ENCODE data around the gene DHX35. TPM values are rescaled to one million over a fixed set of nuclear protein-coding genes. Genes with fewer than 3 reads are reported as not detected.

The DHX35 gene
- total RNA-seq, 1 donor, result 10.5 TPM

DNA sequence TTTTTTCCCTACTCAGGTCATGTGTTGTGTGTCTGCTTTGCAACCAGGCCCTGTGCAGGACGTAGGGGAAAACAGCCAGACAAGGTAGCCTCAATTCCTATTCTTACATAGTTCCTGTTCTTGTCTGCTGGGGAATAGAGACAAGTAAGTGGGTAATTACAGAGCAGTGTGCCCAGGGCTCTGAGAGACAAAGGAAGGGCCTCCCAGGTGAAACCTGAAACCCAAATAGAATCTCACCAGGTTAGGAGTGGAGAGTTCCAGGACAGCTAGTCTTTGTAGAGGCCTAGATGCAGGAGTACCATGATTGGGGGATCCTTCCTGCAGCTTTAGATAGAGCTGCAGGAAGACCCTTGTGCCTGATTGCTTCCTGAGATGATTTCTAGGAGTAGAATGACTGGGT is 48.4 kb downstream of the DHX35 start:
- no peaks in the 10 kb centered on the region for H3K4me1 ChIP-seq (ENCODE audit: insufficient read depth, low read length)
- H3K9me3 ChIP-seq (ENCODE audit: low read depth, low read length), result no peaks in the 10 kb centered on the region
- H3K4me3 ChIP-seq (ENCODE audit: low read length), result no peak overlapping the region
- H3K27me3 ChIP-seq (ENCODE audit: insufficient read depth, low read length), result no peaks in the 10 kb centered on the region

- H3K9me3 ChIP-seq (ENCODE audit: low read depth, low read length), result no peaks in the 10 kb centered on the region
- H3K4me3 ChIP-seq (ENCODE audit: low read length), result no peak overlapping the region
- no peaks in the 10 kb centered on the region for H3K27me3 ChIP-seq (ENCODE audit: insufficient read depth, low read length)
- H3K4me1 ChIP-seq (ENCODE audit: insufficient read depth, low read length), result no peaks in the 10 kb centered on the region
Observed at GRCh38 chr20:39013662-39014109, 51.5 kb downstream of the DHX35 start.

GRCh38 chr20:39016041-39016440 is 53.9 kb downstream of the DHX35 start:
- Histone ChIP-seq H3K4me1 (ENCODE audit: insufficient read depth, low read length) (no peaks in the 10 kb centered on the region), H3K4me3 (ENCODE audit: low read length) (no peak overlapping the region), H3K9me3 (ENCODE audit: low read depth, low read length) (no peaks in the 10 kb centered on the region), H3K27me3 (ENCODE audit: insufficient read depth, low read length) (no peaks in the 10 kb centered on the region)

- H3K4me1 ChIP-seq (ENCODE audit: insufficient read depth, low read length), result no peaks in the 10 kb centered on the region
- H3K9me3 ChIP-seq (ENCODE audit: low read depth, low read length), result no peaks in the 10 kb centered on the region
- no peaks in the 10 kb centered on the region for H3K27me3 ChIP-seq (ENCODE audit: insufficient read depth, low read length)
- no peak overlapping the region for H3K4me3 ChIP-seq (ENCODE audit: low read length)
Observed at GRCh38 chr20:39016506-39016905, 54.4 kb downstream of the DHX35 start.

- no peaks in the 10 kb centered on the region for H3K27me3 ChIP-seq (ENCODE audit: insufficient read depth, low read length)
- H3K4me1 ChIP-seq (ENCODE audit: insufficient read depth, low read length), result no peaks in the 10 kb centered on the region
- no peak overlapping the region for H3K4me3 ChIP-seq (ENCODE audit: low read length)
- no peaks in the 10 kb centered on the region for H3K9me3 ChIP-seq (ENCODE audit: low read depth, low read length)
Observed at GRCh38 chr20:39019027-39019426, 56.9 kb downstream of the DHX35 start.

DNA sequence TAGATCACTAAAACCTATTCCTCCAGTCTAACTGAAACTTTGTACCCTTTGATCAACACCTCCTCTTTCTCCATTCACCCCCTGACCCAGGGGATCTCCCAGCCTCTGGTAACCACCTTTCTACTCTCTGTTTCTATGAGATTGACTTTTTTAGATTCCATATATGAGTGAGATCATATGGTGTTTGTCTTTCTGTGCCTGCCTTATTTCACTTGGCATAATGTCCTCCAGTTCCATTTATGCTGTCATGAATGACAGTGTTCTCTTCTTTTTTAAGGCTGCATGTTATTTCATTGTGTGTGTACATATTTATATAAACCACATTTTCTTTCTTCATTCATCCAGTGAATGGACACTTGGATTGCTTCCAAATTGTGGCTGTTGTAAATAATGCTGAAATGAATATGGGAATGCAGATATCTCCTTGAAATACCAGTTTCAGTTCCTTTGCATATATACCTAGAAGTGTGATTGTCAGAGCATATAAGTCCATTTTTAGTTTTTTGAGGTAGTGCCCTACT is 57.7 kb downstream of the DHX35 start:
- Histone ChIP-seq H3K4me3 (ENCODE audit: low read length) (no peak overlapping the region), H3K4me1 (ENCODE audit: insufficient read depth, low read length) (no peaks in the 10 kb centered on the region), H3K9me3 (ENCODE audit: low read depth, low read length) (no peaks in the 10 kb centered on the region), H3K27me3 (ENCODE audit: insufficient read depth, low read length) (no peaks in the 10 kb centered on the region)

DNA sequence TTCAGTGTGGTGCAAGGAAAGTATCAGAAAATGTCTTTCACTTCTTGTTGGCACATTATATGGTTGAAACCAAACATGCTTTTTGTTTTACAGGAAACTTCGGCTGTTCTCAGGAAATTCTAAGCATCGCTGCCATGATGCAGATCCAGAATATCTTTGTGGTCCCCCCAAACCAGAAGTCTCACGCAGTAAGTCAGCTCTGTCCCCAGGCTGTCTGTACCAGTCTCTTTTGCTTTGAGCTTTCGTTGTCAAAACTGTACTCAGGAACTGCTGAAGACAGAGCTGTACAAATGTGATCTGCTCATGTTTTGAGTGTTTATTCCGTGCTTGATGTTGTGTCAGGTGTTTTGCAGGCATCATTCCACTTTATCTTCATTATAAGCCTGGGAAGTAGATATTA is 59.6 kb downstream of the DHX35 start:
- H3K9me3 ChIP-seq (ENCODE audit: low read depth, low read length), result no peaks in the 10 kb centered on the region
- no peak overlapping the region for H3K4me3 ChIP-seq (ENCODE audit: low read length)
- H3K4me1 ChIP-seq (ENCODE audit: insufficient read depth, low read length), result no peaks in the 10 kb centered on the region
- no peaks in the 10 kb centered on the region for H3K27me3 ChIP-seq (ENCODE audit: insufficient read depth, low read length)

GRCh38 chr20:39025883-39026282 is 63.7 kb downstream of the DHX35 start:
- Histone ChIP-seq H3K27me3 (ENCODE audit: insufficient read depth, low read length) (no peaks in the 10 kb centered on the region), H3K4me3 (ENCODE audit: low read length) (no peak overlapping the region), H3K9me3 (ENCODE audit: low read depth, low read length) (no peaks in the 10 kb centered on the region), H3K4me1 (ENCODE audit: insufficient read depth, low read length) (no peaks in the 10 kb centered on the region)

DNA sequence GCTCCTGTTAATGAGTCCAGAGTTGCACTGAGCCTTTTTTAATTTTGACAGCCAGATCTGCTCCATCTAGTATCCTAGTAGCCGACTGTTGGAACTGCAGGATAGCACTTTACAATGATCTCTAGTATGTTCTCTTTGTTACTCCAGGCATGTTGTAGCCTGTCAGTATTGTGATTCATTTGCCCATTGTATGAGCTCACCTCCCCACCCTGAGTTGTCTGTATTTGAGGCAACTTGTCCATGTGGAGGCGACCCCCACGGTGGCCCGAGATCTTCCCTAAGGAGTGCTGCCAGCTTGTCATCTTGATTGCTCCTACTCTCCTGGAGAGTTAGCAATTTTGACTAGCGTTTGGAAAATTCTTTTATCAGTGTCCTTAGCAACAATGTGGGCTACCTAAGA is 67.2 kb downstream of the DHX35 start:
- H3K4me3 ChIP-seq (ENCODE audit: low read length), result no peak overlapping the region
- no peaks in the 10 kb centered on the region for H3K4me1 ChIP-seq (ENCODE audit: insufficient read depth, low read length)
- no peaks in the 10 kb centered on the region for H3K27me3 ChIP-seq (ENCODE audit: insufficient read depth, low read length)
- H3K9me3 ChIP-seq (ENCODE audit: low read depth, low read length), result no peaks in the 10 kb centered on the region

DNA sequence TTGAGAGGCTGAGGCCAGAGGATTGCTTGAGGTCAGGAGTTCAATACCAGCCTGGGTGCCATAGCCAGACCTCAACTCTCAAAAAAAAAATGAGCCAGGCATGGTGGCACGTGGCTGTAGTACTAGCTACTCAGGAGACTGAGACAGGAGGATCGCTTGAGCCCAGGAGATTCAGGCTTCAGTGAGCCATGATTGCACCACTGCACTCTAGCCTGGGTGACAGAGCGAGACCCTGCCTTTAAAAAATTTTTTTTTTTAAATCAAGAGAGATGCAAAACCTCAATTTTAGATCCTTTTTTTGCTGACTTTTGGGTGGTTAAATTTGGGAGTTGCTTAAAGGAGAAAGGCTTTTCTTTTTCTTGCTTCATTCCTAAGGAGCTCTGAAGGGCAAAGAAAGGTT is 70.9 kb downstream of the DHX35 start:
- Histone ChIP-seq H3K27me3 (ENCODE audit: insufficient read depth, low read length) (no peaks in the 10 kb centered on the region), H3K4me1 (ENCODE audit: insufficient read depth, low read length) (no peaks in the 10 kb centered on the region), H3K4me3 (ENCODE audit: low read length) (no peak overlapping the region)

DNA sequence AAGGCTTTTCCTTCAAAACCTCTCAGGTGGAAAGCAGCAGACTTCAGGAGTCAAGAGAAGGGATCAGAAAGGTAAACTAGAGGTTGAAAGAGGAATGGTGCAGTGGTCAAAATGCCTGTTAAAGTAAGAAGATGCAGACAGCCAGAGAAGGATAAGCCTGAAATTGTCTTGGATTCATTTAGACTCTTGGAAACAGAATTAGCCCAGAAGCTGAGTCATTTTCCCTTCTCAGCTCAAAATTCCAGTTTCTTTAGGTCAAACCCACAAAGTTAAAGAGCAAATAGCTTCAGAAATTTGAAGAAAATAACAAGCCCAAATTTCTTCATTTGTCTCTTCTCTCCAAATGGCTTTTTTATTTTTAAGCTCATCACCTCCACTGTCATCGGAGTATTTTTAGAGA is 73.9 kb downstream of the DHX35 start:
- Histone ChIP-seq H3K4me3 (ENCODE audit: low read length) (no peak overlapping the region), H3K9me3 (ENCODE audit: low read depth, low read length) (no peaks in the 10 kb centered on the region), H3K4me1 (ENCODE audit: insufficient read depth, low read length) (no peaks in the 10 kb centered on the region), H3K27me3 (ENCODE audit: insufficient read depth, low read length) (no peaks in the 10 kb centered on the region)

More for the DNA sequence above, 70.9 kb downstream of the DHX35 start:
- H3K9me3 ChIP-seq (ENCODE audit: low read depth, low read length), result no peaks in the 10 kb centered on the region

DNA sequence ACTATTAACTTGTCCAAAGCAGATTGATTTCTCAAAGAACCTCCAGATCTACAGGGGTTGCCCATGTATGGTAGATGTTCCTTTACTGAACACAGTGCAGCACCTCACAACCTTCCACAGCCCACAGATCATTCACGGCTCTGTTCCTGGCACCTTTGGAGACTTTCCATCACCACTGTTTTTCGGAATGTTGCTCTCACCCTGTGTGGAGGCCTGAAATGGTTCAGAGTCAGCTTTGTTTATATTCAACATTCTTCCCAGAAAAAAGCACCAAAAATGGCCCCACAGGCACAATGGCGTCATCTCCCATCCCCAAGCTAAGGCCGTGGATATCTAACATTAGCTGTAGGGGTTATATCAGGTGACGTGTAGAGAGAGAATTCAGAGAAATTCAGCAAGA is 74.7 kb downstream of the DHX35 start:
- no peaks in the 10 kb centered on the region for H3K27me3 ChIP-seq (ENCODE audit: insufficient read depth, low read length)
- H3K9me3 ChIP-seq (ENCODE audit: low read depth, low read length), result no peaks in the 10 kb centered on the region
- H3K4me3 ChIP-seq (ENCODE audit: low read length), result no peak overlapping the region

DNA sequence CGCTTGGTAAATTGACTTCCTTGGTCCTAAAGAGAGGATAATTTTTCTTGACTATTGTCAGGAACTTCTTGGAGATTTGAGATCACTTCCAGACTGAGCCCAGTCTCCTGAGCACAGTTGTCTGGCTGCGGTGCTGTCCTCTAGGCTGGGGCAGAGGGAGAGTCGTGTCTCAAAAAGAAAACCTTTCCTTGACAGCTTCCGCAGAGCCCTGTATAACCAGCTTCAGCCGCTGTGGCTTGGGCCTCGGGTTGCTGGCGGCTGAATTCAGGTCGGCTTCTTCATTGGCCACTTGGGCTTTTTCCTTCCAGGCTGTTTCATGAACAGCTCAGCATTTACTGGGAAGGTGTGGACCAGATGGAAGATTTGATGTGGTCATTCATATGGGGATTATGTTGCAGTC is 75.9 kb downstream of the DHX35 start:
- H3K9me3 ChIP-seq (ENCODE audit: low read depth, low read length), result no peaks in the 10 kb centered on the region
- H3K27me3 ChIP-seq (ENCODE audit: insufficient read depth, low read length), result no peaks in the 10 kb centered on the region

More for the DNA sequence above, 74.7 kb downstream of the DHX35 start:
- H3K4me1 ChIP-seq (ENCODE audit: insufficient read depth, low read length), result no peaks in the 10 kb centered on the region

GRCh38 chr20:39038495-39038894 is 76.4 kb downstream of the DHX35 start:
- no peaks in the 10 kb centered on the region for H3K4me1 ChIP-seq (ENCODE audit: insufficient read depth, low read length)
- H3K27me3 ChIP-seq (ENCODE audit: insufficient read depth, low read length), result no peaks in the 10 kb centered on the region
- H3K4me3 ChIP-seq (ENCODE audit: low read length), result no peak overlapping the region
- no peaks in the 10 kb centered on the region for H3K9me3 ChIP-seq (ENCODE audit: low read depth, low read length)

More for the DNA sequence above, 75.9 kb downstream of the DHX35 start:
- Histone ChIP-seq H3K4me1 (ENCODE audit: insufficient read depth, low read length) (no peaks in the 10 kb centered on the region), H3K4me3 (ENCODE audit: low read length) (no peak overlapping the region)

DNA sequence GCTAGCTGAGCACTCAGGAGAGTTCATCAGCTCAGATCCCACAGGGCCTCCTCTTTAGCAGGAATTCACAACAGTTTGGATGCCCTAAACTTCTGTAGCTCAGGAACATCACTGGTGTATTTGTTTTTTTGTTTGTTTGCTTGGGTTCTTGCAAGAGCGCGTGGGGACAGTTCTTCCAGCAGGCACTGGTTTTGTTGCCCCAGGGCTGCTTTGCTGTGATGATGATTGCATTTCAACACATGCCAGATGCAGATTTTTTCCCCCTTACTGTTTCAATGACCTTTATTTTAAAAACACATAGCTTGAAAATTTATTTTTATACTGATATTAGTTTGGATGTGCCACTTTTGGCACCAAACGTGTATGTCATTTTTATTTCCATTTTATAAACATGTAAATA is 77.1 kb downstream of the DHX35 start:
- H3K9me3 ChIP-seq (ENCODE audit: low read depth, low read length), result no peaks in the 10 kb centered on the region
- no peak overlapping the region for H3K4me3 ChIP-seq (ENCODE audit: low read length)
- no peaks in the 10 kb centered on the region for H3K4me1 ChIP-seq (ENCODE audit: insufficient read depth, low read length)
- no peaks in the 10 kb centered on the region for H3K27me3 ChIP-seq (ENCODE audit: insufficient read depth, low read length)

GRCh38 chr20:39040116-39040515 is 78.0 kb downstream of the DHX35 start:
- H3K4me3 ChIP-seq (ENCODE audit: low read length), result no peak overlapping the region
- no peaks in the 10 kb centered on the region for H3K4me1 ChIP-seq (ENCODE audit: insufficient read depth, low read length)
- no peaks in the 10 kb centered on the region for H3K9me3 ChIP-seq (ENCODE audit: low read depth, low read length)
- no peaks in the 10 kb centered on the region for H3K27me3 ChIP-seq (ENCODE audit: insufficient read depth, low read length)

All from mononuclear cell (primary cell).